HG02973 (cell line): ENCODE measurements around the gene SMIM21.

Experiments used
- ATAC-seq: cut with Tn5 transposase; IDR thresholded peaks from one replicate; pipeline ENCODE4 v1.9.1; 2021; ENCODE audit warnings: moderate library complexity; ENCODE audit not compliant: unreplicated experiment

SMIM21 gene

DNA sequence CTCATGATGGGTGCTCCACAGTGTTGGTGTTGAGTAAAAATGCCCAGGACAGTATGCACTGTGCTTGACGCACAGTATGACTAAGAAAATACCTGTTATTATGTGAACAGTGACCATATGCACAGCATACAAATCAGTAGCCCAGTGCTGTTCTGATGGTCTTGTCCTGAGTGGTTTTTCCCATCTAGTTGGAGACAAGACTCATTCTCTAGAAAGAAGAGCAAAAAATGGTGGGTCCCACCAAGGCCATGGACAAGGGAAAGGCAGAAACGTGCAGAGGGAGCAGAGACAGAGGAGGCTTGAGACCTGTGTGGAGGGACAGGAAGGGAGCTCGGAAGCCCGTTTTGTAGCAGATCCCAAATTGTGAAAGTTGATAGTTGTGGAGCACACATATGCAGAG lies 987 bp upstream of the SMIM21 start:
- ATAC-seq, result no peak

DNA sequence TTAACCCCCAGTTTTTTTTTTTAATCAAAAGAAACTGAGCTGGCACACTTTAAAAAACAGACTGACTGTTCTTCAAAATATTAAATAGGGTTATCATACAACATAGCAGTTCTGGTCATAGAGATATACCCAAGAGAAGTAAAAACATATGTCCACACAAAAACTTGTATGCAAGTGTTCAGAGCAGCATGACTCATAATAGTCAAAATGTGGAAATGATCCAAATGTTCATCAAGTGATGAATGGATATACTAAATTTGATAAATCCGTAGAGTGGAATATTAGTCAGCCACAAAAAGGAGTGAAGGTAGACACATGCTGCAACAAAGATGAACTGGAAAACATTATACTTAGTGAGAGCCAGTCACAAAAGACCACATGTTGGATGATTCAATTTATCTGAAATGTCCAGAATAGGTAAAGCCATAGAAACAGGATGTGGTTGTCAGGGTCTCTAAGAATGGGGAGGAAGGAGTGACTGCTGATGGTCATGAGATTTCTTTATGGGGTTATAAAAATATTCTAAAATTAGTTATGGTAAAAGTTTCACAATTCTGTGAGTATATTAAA lies 5.1 kb downstream of the SMIM21 start:
- no peak for ATAC-seq

DNA sequence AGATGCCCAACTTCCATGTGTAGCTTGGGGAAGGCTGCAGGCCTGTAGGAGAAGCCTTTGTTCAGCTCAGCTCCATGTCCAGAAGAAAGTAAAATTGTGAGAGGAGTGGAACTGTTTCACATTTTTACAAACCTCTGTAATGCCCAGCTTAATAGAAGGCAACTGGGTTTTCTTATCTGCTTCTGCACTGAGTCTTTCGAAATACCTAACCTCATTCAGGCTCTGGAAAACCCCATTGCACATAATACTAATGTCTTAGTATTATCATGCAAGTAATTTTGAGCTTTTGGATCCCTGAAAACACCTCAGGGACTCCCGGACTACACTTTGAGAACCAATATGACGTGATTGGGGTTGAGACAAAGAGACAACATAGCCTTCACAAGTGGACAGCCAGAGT lies 5.8 kb downstream of the SMIM21 start:
- no peak for ATAC-seq

DNA sequence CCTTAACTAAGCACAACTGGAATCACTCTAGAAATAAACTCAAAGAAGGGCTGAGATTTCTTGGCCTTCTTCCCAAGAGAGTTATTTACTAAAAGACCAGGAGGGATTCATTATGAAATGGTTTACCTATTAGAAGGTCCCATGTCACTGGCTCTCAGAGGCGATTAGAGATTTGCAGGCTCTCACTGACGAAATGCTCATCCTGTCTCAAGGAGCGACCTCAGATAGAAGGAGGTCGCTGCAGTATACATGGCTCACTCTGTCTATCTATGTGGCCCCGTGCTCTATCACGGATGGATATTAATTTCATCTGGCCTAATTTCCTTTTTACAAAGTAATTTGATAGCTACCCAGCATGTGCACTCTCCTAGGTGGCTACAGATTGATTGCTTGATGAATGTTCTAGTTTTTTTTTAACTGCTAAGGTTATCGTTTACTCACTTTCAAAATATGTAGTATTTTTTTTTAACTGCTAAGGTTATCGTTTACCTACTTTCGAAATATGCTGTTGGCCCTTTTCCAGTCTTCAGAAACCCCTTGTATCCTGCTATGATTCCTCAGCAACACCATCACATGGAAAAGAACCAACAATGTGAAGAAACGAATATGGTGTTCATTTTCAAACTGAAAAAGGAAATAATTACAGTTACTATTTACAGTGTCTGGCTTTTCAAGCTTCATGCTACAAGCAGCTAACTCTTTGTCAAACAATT lies 9.1 kb downstream of the SMIM21 start:
- ATAC-seq, result no peak

DNA sequence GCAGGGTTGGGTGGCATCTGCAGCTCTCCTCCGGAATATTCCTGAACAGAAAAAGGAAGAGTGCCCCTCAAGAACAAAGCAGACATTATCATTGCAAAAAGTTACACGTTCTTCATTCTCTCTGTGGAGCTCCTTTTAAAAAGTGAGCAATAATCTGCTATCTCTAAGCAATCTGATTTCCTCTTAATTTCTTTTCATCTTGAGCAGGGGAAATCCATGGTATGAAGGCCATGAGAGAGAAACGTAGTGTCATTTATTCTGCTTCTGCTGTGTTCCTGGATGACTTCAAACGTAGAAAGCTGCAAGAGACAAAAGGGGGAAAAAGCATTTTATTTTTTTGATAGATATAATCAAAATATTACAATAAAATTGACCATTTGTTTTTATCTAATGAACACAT lies 16.9 kb downstream of the SMIM21 start:
- no peak for ATAC-seq

DNA sequence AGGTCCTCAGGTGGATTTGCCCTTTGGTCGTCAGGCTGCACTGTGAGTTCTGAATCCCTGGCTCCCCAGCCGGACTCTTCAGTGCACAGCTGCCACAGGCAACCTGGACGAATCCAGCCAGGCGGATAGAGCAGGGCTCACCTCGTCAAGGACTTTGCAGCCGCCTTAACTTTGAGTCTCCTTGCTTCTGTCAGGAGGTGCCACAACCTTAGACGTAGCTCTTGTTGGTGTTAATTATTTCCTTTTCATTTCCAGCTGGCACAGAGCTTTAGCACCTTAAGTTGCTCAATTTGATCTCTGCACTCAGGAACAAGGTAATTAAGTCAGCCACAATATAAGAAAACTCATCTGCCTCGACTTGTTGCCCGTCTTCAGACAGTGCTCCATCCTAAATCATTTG lies 17.7 kb downstream of the SMIM21 start:
- no peak for ATAC-seq

DNA sequence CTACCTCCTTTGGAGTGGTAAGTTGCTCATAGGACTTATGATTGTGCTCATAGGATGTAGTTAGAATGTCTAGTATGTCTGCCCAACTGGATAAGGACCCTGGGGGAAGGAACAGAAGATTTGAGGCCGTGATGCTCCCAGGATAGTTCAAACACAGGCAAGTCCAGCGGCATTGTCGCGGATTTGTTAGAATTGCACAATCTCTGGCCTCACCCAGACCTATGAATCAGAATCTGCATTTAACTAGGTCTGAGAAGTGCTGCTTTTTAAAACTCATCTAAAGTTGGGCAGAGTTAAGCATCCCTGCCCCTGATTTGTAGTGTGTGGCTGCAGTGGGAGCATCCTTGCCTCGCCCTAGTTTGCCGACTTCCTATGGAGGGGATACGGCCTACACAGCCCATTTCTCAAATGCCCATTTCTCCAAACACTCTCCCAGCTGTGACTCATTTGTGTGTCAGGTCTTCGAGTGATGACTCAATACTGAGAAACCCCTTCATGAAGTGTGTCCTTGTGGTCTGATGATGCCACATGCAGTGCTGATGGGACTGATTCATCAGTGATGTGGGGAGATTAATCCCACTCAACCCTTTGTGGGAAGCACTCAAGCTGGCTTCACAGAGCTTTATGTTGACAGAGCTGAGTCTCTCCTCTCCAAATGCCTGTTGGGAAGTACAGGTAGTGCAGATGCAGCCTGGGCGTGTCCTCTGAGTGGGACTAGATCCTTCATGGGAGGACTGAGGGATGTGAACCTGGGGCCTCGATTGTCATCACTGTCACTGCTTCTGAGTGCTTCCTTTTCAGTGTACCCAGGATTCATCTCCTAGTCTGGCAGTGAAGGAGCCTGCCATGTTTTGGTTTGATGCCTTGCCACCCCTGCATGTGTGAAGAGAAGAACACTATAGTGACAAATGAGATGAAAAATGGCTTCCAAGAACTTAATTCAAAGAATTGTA lies 18.7 kb downstream of the SMIM21 start:
- ATAC-seq, result no peak

DNA sequence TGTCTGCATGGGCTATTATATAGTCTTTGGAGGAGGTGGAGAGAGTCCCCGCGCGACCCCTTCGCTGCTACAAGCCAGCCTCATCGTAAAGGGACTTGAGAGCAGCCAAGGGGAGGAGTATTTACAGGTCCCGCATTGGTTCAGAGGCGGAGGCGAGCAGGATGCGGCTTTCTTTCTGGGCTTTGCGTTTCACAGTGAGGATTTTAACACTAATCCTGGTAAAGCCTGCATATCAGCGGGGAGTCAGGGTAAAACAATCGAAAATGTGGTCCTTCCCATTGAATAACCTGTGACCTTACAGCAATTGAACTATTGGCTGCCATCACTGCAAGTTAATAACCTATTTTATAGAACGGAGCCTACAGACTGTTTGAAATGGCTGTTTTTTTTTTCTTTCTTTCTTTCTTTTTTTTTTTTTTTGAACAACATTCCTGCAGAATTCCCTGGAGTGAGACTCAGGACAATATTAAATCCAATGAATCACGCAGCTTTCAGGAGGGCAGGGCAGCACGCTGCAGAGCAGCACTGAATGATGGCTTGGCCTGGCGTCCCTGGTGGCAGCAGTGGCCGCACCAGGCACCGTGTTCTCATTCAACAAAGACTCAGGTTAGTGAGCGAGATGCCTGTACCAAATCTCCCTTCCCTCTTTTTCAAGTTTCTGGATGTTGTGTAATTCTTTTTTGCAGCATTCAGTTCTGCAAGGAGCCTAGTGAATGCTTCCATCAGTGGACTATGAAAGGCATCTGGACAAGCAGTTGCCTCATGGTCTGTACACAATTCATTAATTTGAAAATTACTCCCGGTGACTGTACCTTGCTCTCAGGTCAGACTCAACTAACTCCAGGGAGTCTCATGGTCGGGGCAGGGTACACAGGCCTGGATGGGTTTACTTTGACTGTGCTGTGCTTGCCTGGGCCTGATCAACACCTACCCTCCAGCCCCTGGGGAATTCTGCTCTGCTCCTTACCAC lies 19.8 kb downstream of the SMIM21 start:
- ATAC-seq, result no peak

DNA sequence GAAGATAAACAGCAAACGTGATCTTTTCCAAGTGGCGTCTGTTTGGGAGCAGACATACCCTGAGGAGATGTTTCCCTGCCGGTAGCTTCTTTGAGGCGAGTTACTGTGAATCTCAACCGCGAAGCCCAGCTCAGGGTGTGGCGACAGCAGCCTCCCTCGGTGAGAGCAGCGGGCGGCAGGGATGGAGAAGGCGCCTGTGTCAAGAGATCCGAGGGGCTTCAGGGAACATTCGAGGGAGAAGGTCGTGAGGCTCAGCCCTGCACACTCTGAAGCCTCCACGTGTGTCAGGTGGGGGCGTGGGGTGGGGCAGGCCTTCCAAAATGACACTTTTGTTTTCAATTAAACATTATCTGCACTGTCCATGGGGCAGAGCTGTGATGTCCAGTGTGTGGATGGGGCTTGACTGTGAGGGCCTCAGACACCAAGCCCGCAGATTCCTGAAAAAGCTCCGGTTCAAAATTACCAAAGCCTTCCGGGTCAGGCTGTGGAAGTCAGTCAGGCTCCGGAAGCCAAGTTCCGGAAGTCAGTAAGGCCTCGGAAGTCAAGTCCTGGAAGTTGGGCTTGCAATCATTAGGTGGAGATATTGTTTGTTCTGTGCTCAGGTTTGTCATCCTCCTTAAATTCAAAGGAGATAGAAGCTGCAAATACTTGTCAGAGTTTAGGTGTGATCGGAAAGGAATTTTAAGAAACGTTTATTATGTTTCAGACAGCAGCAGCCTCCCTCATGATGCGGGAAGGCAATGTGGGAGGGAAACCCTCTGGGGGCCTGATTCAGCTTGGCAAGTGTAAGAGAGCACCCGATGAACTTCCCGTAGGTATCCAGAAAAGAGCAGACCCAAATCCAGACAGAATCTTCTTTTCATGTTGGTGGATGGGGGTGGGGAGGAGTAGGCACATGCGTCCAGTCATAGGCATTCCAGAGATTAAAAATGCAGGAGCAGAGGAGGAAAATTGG lies 20.7 kb downstream of the SMIM21 start:
- ATAC-seq, result no peak

DNA sequence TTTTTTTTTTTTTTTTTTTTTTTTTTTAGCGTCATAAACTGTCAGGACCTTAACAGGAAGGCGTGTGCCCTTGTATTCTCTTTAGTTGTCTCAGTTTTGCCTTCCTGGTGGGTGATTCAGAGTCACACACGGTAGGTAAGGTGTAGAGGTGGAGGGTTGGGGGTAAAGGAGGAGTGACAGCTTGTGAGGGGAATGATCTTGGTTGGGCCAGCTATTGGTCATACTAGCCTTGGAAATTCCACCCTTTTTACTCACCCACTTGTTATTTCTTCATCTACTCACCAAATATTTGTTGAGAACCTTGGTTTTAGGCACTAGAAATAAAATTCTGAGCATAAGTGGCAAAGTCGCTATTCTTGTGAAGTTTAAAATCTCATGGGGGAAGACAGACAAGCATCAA lies 22.2 kb downstream of the SMIM21 start:
- ATAC-seq, result no peak

DNA sequence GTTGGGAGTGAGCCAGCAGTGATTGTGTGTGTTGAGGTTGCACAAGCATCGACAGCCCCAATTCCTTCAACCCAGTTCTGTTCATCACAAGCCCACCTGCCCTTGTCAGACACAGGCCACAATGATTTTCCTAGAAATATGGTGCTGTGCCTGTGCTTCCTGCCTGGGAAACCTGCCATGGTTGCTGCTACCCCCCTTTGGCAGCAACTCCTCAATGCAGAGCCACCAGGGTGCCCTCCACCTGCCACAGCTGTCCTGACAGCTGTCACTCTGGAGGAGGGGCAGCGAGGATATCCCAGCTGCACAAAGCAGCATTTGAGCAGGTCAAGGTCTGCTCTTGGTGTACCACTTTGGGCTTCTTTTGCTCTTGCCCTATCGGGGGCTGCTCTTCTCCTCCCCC lies 27.1 kb downstream of the SMIM21 start:
- ATAC-seq, result no peak

DNA sequence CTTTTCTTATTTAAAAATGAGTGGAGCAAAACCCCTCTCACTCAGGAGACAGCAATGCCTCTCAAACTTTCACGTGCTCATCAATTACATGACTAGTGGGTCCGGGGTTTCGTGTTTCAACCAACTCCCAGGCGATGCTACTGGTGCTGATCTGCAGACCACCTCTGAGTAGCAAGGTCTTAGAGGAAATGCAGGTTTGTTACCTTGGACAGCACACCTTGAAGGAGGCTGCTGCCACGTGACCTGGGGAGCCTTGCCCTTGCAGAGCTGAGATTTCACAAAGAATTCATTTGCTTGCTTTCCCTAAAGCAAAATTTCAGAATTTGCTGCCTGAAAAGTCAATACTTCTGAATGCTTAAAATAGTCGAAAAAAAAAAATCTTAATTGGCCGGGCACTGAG lies 32.4 kb downstream of the SMIM21 start:
- no peak for ATAC-seq

DNA sequence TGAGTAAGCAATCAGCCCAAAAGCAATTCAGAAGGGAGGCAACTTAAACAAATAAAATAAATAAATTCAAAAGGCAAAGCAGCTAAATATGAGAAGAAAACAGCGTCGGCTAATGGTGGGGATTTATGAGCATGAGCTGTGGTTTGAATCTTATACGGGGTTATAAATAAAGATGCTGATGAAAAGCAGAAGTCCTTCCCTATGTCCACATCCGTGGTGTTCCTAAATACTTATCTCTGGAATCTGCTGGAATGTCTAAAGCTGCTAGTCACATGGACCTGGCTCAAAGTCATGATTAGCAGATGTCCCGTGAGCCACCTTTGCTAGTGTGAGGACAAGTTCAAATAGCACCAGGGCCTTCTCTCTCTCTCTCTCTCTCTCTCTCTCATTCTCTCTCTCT lies 33.8 kb downstream of the SMIM21 start:
- ATAC-seq, result no peak

DNA sequence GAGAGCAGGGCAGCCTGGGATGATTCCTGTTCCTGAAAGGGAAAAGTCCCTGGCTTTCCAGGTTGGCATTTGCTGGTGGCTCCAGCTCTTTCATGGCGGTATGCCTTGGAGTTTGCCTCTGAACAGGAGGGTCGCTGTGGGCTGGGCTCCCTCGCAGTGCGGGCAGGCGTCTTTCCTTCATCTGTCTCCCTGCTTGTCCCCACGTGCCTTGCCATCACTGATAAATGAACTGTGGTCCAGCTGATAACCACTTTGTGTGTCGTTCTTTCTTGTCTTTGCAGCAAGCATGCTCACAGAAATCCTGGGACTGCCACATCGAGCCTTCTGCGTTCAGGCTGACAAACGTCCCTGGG lies 35.3 kb downstream of the SMIM21 start:
- ATAC-seq, result no peak

DNA sequence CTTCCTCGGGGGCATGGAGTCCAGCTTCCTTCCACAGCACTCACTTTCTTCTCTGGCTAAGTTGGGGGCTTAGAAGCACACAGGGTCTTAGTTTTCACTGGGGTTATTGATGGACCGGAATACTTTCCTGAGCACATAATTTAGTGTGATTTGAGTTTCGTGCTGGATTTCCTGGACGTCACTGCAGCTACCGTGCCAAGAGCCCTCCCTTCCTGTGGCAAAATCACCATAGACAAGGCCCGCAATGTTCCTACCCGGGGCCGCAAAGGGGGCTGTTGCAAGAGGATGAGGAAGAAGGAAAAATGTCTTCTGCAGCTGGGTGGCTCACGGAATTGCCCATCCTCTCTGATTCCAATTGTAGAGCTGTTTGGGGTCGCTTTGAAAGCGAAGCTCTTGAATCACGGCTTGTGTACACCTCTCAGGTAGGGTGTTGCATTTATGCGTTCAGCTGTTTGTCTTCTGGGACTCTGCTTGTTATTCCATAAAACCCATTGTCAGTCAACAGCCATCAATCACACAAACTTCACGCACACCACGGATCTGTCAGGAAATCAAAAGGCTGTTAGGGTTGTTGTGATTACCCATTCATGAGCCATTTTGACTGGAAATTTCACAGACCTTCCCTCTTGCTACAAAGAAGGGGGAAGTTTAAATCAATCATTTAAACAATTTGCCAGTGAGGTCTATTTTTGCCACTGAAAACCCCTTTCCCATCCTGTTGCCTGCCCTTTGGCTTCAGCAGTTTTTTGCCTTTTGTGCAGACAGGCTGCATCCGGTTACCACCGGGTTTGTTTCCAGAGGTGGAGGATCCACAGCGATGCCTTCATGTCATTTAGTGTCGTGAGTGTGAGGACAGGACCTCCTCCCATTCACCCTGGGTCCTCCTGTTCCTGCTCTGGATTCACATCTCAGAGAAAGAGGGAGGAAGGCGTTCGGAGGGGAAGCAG lies 36.0 kb downstream of the SMIM21 start:
- ATAC-seq, result no peak

DNA sequence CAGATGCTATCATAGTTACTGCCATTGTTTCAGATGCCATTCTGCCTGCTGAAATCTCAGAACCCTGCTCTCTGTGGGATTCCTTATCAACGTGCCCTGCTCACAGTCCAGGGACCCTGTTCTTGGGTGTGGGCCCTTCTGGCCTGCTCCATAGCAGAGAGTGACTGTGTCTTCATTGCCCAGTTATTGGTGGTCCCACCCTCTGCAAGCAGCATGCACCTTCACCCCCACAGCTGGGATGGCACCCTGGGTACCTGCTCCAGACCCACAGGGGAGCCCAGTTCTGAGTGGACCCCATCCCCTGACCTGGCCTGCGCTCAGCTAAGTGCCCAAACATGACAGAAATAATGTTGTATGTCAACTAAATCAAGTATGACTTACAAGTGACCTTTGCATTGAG lies 36.6 kb downstream of the SMIM21 start:
- ATAC-seq, result no peak

DNA sequence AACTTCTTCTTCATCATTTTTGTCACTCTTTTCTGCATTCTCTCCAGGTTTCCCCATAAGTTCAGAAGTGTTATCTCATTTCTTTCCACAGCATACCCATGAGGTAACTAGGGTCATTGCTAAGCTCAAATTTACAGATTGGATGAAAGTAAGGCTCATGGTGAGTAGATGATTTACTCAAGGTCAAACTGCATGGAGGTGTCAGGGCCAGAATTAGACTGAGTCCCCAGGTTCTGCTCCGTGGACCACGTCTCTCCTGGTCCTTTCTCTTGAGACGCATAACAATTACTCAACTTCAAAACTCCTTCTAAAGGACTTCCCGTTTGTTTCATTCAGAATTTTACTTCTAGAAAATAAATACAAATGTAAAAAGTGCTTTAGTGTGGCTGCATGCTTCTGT lies 43.4 kb downstream of the SMIM21 start:
- no peak for ATAC-seq

DNA sequence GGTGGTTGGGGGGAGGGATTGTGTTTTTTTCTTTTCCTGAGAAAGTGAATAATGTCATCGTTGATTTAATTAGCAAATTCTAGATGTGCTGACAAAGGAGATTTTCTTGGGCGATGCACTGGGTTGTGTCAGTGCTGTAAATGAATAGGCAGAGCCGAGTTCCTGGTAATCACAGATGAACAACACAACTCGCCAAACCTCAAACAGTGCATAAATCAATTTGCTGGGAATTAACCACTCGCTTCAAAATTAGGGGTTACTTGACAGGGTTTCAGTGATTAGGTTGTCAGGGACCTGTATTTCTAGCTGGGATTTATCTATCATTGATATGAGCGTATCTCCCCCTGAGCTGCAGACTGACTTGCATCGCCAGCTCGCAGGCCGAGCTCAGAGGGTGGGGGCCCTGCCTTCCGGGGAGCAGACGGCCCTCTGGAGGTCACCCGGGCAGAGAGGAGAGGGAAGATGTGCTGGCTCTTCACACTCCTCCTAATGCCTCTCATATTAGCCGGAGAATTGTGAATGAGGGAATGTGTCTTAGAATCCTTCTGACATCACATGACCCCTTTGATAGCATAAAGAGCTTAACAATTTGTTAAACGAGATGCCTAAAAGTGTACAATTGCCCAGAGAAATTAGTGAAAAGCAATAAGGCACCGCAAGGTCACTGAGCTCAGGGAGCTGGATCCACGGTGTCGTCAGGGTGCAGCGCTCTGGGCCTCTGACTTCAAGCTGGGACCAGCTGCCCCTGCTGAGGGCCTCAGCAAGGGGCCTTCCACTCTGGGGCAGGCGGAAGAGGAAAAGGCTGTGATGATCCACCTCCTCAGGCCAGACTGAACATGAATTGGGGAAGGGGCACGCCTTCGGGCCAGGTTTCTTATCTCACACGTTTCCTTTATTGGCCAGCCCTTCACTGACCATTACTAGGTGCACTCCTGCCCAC lies 48.9 kb downstream of the SMIM21 start:
- ATAC-seq, result no peak
